ENCODE measurements around the gene RBM4.

Gene RBM4

GRCh38 chr11:66659763-66660162 lies 21.3 kb downstream of the RBM4 start:
- FAIRE-seq, result no peak

- no peak for FAIRE-seq
These were observed 25.3 kb downstream of the RBM4 start for GRCh38 chr11:66663741-66664296.

GRCh38 chr11:66665369-66665768 lies 26.9 kb downstream of the RBM4 start:
- no peak for FAIRE-seq

- no peak for FAIRE-seq
These were observed 32.3 kb downstream of the RBM4 start for GRCh38 chr11:66670816-66671215.

GRCh38 chr11:66674964-66675602 lies 36.6 kb downstream of the RBM4 start:
- FAIRE-seq, result no peak

- FAIRE-seq, result no peak
These were observed 37.9 kb downstream of the RBM4 start for GRCh38 chr11:66676282-66676919.

GRCh38 chr11:66676931-66677598 lies 38.6 kb downstream of the RBM4 start:
- no peak for FAIRE-seq

GRCh38 chr11:66677599-66678375 lies 39.3 kb downstream of the RBM4 start, which contains the start of gene RBM4B:
RBM4B (minus strand) TSS chr11:66677887; CDS start chr11:66677079, 808 bp downstream.
- FAIRE-seq, result peak; percentile 82

- no peak for FAIRE-seq
These were observed 42.6 kb downstream of the RBM4 start for GRCh38 chr11:66680966-66681645.

GRCh38 chr11:66683877-66684276 lies 45.4 kb downstream of the RBM4 start:
- no peak for FAIRE-seq

GRCh38 chr11:66684635-66685034 lies 46.1 kb downstream of the RBM4 start:
- FAIRE-seq, result no peak

- no peak for FAIRE-seq
These were observed 47.0 kb downstream of the RBM4 start for GRCh38 chr11:66685276-66686099.

GRCh38 chr11:66686100-66686785 lies 47.7 kb downstream of the RBM4 start:
- no peak for FAIRE-seq

- FAIRE-seq, result no peak
These were observed 48.6 kb downstream of the RBM4 start for GRCh38 chr11:66686801-66687750.

- FAIRE-seq, result no peak
These were observed 49.4 kb downstream of the RBM4 start for GRCh38 chr11:66687831-66688281.

- no peak for FAIRE-seq
These were observed 50.3 kb downstream of the RBM4 start for GRCh38 chr11:66688561-66689534.

GRCh38 chr11:66689661-66690590 lies 51.4 kb downstream of the RBM4 start:
- no peak for FAIRE-seq

Measured in G401.6 (cell line).